NB4 (cell line): ENCODE results near the gene TOMM6.

Experiments used
- DNase-seq: peaks from one replicate; pipeline ENCODE4 v3.0.0; 2010; ENCODE audit warnings: low read depth
- H3K4me3 ChIP-seq: one replicate; pipeline ENCODE4 v1.5.1; 2011; ENCODE audit warnings: mild to moderate bottlenecking, low read depth, low read length, moderate library complexity
- MYC ChIP-seq: IDR thresholded peaks from 2 replicates; pipeline ENCODE4 v1.6.1; 2011; ENCODE audit warnings: low read depth, low read length
- POLR2A ChIP-seq: IDR thresholded peaks from 2 replicates; pipeline ENCODE4 v1.6.1; 2011; ENCODE audit warnings: mild to moderate bottlenecking; ENCODE audit not compliant: insufficient read length; ENCODE audit errors: extremely low read depth
- TF ChIP-seq, protein P1 (sequence below): IDR thresholded peaks from one replicate; pipeline ENCODE4 v1.5.1; 2012; ENCODE audit warnings: low read depth, low read length
- TF ChIP-seq, protein P2 (sequence below): IDR thresholded peaks from 2 replicates; pipeline ENCODE4 v1.6.1; 2011; ENCODE audit warnings: low read depth, low read length

TOMM6 gene

DNA sequence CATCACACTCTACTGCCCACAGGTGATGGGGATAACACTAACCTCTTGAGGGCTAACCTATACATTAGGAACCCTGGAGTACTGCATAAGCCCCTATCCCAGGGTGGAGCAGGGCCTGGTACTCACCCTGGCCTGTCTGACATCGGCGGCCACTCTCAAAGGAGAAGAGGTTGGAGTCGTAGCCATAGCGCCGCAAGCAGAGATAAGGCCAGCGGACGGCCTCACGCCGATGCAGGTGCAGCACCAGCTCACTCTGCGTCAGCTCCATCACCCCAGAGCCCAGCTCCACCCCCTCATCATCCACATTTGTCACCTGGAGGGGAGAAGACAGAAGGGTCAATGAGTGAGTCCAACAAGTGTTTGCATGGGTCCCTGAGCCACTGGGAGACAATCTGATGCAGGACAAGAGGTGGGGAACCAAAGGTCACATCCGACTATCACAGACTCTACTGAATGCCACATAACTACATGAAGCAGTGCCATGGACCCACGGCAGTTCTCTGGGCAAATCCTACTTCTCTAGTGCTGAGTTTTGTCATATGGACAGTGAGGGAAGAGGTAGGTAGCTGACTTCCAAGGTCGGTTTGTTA, 12.1 kb upstream of the TOMM6 start:
- H3K4me3 ChIP-seq: no peak overlapping the region
- no peak for DNase-seq
- no peak for TF ChIP-seq MYC
- TF ChIP-seq, protein P1, sequence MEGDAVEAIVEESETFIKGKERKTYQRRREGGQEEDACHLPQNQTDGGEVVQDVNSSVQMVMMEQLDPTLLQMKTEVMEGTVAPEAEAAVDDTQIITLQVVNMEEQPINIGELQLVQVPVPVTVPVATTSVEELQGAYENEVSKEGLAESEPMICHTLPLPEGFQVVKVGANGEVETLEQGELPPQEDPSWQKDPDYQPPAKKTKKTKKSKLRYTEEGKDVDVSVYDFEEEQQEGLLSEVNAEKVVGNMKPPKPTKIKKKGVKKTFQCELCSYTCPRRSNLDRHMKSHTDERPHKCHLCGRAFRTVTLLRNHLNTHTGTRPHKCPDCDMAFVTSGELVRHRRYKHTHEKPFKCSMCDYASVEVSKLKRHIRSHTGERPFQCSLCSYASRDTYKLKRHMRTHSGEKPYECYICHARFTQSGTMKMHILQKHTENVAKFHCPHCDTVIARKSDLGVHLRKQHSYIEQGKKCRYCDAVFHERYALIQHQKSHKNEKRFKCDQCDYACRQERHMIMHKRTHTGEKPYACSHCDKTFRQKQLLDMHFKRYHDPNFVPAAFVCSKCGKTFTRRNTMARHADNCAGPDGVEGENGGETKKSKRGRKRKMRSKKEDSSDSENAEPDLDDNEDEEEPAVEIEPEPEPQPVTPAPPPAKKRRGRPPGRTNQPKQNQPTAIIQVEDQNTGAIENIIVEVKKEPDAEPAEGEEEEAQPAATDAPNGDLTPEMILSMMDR: no peak
- TF ChIP-seq POLR2A: no peak
- TF ChIP-seq, protein P2, sequence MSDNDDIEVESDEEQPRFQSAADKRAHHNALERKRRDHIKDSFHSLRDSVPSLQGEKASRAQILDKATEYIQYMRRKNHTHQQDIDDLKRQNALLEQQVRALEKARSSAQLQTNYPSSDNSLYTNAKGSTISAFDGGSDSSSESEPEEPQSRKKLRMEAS: no peak

DNA sequence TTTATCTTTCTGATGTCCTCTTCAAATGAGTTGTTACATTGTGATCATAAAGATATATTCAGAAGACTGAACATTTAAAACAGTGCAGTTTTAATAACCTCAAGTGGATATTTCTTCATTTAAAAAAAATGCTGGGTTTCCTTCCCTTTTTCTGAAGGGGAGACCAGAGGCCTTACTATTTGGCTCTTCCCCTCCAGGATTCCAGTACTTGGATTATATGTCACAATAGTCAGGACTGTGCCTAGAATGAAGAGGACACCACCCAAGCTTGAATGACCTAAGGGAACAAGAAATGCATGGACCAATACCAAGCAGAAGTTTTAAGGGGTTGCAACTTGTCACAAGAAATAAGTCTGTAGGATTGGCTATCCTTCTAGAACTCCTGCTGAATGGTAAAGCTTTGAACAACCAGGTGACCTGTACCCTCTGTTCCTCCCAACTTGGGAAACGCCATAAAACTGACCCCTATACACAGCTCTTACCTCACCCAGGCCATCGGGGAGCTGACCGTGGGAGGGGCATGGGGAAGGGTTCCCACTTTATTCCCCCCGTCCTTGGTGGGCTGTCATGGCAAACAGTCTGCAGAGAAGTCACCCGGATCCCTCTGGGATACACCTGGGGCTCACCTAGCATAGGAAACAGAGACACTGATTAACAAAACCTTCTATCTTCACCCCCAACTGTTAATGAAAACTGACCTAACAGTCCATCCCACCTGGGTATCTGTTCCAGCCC, 9.8 kb upstream of the TOMM6 start:
- DNase-seq: no peak
- TF ChIP-seq MYC (no peak), POLR2A (no peak)
- TF ChIP-seq, protein P1: no peak
- TF ChIP-seq, protein P2: no peak
- no peak overlapping the region for H3K4me3 ChIP-seq

DNA sequence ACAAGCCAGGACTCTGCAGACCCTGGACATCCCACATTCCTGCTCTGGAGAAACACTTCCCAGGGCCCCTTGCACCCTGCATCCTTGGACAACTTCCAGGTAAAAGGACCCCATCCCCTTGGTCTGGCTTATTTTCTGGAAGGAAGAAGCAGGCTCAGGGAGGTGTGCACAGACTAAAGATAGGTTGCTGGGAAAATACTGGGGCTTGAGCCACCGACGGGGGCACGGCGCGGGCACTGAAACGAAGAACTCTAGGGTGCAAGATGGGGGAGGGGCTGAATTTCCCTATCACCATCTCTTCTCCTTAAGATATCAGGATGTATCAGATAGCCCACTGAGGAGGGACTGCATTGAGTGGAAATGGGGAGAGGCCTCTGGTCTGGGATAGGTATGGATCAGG, 8.6 kb upstream of the TOMM6 start:
- peak overlapping the region; percentile 73 for H3K4me3 ChIP-seq
- no peak for TF ChIP-seq POLR2A
- no peak for DNase-seq

DNA sequence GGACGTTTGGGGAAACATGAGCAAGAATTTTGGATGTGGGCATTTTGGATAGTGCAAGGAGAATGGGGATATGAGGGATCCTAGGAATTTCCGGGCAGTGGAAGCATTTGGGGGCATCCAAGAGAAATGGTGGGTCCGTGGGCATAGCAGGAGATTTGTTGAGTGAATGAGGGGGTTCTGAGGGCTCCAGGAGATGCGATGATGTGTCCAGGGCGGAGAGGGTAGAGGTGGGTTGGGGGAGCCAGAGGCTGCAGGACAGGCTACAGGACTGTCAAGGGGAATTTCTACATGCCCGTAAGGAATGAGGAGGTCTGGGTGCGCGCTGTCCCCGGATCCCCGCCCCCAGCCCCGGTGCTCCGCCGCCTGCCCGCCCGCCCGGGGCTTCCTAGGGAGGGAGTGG, 8.2 kb upstream of the TOMM6 start:
- H3K4me3 ChIP-seq: peak overlapping the region; percentile 73
- DNase-seq: no peak
- TF ChIP-seq MYC (no peak), POLR2A (no peak)
- TF ChIP-seq, protein P2: no peak
- TF ChIP-seq, protein P1: no peak

DNA sequence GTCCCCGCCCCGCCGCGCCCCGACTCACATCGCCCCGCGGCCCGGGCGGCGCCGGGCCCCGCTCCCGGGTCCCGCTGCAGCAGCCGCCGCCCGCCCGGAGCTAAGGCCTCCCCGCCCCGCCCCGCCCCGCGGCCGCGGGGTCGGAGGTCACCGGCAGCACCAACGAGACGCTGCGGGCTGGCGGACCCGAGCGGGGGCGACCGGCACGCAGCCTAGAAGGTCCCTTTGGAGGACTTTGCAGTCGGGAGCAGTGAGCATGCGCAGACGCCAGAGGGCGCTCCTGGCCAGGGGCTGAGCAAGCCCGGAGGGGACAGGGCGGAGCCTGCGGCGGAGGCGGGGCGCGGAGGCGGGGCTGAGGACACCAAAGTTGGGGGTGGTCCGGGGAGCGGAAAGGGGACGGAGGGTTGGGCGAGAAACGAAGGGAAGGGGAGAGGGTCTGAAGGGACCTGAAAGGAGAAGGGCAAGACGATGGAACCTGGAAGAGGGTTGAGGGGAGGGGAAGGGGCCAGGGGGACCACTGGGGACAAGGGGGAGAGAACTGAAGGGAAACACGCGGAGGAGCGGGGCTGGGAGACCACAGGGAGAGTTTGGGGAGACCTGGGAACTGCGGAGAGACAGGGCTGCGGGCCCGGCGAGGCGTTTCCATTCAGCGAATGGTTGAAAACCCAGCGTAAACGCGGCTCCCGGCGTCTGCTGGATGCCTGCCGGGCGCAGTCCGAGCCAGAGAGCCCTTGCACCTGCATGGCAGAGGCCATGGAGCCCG, 7.5 kb upstream of the TOMM6 start, which contains the start of gene FRS3:
FRS3 (minus strand) TSS at position 113 of the 763 bp plus-strand sequence. CDS start 2,913 bp downstream, outside the sequence.
- H3K4me3 ChIP-seq: peak within 1 kb of the TSS; percentile 73
- DNase-seq: peak; percentile 97
- TF ChIP-seq, protein P2: peak; percentile 80
- TF ChIP-seq, protein P1: peak; percentile 81
- TF ChIP-seq MYC: peak; percentile 44
- peak; percentile 41 for TF ChIP-seq POLR2A

DNA sequence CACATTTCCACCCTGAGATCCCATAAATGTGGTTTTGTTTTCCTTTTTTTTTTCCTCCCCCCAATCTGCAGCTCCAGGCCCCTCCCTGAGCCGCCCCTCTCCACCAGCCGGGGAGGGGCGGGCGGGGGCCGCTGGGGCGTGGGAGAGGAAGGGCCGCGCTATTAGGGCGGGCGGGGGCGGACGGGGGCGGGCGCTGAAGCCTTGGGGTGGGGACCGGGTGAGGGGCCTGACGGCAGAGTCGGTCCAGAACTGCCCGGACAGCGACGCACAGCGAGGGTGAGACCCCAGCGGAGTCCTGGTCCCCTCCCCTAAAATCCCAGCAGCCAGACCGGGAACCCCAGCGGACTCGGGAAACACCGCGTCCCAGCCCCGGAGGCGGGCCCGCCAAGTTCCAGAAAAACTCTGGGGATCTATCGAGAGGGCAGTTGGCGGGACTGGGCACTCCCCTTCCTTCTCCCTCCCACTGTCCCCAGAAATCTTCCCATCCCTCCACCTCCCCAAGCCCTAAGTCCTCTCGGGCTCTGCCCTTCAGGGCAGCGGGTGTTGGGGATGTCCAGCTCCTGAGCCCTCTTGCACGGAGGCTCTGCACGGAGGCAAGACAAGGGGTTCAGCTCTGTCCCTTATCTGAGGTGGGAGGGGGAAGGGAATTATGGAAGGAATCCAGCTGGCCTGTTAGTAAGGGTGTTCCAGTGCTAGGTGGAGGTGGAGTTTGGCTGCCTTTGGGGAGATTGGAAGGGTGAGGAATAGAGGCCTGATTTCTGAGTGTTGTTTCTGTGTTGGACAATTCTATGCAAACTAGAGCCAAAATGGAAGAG, 6.7 kb upstream of the TOMM6 start, which contains the start of gene PRICKLE4:
PRICKLE4 (plus strand) TSS at position 232 of the 815 bp plus-strand sequence. CDS start 2,692 bp downstream, outside the sequence.
- peak within 1 kb of the TSS; percentile 69 for H3K4me3 ChIP-seq
- peak; percentile 33 for DNase-seq
- TF ChIP-seq, protein P2: no peak
- TF ChIP-seq MYC: no peak
- no peak for TF ChIP-seq POLR2A
- TF ChIP-seq, protein P1: no peak
